Measurements from ENCODE around the gene DDX19B. TPM values are rescaled to one million over a fixed set of nuclear protein-coding genes. Genes with fewer than 3 reads are reported as not detected.

The DDX19B gene
- total RNA-seq, 1 experiment from 2014 or later, result 38.4 TPM

- no peak for TF ChIP-seq RELA (CRISPR knock-in tag; IDR thresholded peaks at IDR 0.05; ENCODE audit: borderline replicate concordance)
These were observed 43.0 kb downstream of the DDX19B start (continued) for GRCh38 chr16:70342016-70342415.

DNA sequence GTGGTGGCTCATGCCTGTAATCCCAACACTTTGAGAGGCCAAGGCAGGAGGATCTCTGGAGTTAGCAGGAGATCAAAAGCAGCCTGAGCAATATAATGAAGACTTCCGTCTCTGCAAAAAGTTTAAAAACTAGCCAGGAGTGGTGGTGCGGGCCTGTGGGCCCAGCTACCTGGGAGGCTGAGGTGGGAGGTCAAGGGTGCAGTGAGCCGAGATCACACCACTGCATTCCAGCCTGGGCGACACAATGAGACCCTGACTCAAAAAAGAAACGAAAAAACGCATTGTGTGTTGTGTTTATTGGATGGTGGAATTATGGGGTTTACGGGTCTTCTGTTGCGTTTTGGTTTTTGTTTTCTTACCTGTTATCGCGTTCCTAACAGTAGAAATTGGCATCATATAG is 46.9 kb downstream of the DDX19B start:
- Mint-ChIP-seq H3K4me1 (peaks cover 24% of the 10 kb centered on the region), H3K27ac (peak overlapping the region; percentile 89), H3K9me3 (no peaks in the 10 kb centered on the region), H3K4me3 (peak overlapping the region; percentile 94), H3K27me3 (ENCODE audit: low read depth) (no peaks in the 10 kb centered on the region), H3K36me3 (peaks cover 9% of the 10 kb centered on the region)
- DNase-seq (ENCODE audit: low spot score), result no peak
- ATAC-seq, result no peak
- TF ChIP-seq NR1H2 (CRISPR knock-in tag; IDR thresholded peaks at IDR 0.05), result no peak
- TF ChIP-seq ETV6 (CRISPR knock-in tag; IDR thresholded peaks at IDR 0.05), result no peak
- TF ChIP-seq, protein P1, sequence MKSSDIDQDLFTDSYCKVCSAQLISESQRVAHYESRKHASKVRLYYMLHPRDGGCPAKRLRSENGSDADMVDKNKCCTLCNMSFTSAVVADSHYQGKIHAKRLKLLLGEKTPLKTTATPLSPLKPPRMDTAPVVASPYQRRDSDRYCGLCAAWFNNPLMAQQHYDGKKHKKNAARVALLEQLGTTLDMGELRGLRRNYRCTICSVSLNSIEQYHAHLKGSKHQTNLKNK (CRISPR knock-in tag; IDR thresholded peaks at IDR 0.05), result no peak
- 0 out of 2 replicates have a peak, but pooled peaks have one; percentile 21 for TF ChIP-seq USF1 (CRISPR knock-in tag; IDR thresholded peaks at IDR 0.05)
- TF ChIP-seq, protein P2, sequence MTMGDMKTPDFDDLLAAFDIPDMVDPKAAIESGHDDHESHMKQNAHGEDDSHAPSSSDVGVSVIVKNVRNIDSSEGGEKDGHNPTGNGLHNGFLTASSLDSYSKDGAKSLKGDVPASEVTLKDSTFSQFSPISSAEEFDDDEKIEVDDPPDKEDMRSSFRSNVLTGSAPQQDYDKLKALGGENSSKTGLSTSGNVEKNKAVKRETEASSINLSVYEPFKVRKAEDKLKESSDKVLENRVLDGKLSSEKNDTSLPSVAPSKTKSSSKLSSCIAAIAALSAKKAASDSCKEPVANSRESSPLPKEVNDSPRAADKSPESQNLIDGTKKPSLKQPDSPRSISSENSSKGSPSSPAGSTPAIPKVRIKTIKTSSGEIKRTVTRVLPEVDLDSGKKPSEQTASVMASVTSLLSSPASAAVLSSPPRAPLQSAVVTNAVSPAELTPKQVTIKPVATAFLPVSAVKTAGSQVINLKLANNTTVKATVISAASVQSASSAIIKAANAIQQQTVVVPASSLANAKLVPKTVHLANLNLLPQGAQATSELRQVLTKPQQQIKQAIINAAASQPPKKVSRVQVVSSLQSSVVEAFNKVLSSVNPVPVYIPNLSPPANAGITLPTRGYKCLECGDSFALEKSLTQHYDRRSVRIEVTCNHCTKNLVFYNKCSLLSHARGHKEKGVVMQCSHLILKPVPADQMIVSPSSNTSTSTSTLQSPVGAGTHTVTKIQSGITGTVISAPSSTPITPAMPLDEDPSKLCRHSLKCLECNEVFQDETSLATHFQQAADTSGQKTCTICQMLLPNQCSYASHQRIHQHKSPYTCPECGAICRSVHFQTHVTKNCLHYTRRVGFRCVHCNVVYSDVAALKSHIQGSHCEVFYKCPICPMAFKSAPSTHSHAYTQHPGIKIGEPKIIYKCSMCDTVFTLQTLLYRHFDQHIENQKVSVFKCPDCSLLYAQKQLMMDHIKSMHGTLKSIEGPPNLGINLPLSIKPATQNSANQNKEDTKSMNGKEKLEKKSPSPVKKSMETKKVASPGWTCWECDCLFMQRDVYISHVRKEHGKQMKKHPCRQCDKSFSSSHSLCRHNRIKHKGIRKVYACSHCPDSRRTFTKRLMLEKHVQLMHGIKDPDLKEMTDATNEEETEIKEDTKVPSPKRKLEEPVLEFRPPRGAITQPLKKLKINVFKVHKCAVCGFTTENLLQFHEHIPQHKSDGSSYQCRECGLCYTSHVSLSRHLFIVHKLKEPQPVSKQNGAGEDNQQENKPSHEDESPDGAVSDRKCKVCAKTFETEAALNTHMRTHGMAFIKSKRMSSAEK (CRISPR knock-in tag; IDR thresholded peaks at IDR 0.05; ENCODE audit: borderline replicate concordance), result no peak
- POLR2A ChIA-PET, result interaction anchor here (0.8 to 1.4 kb wide), 3 partner anchors 34 to 57 kb away, joined by 3 to 8 read pairs (median 4); partner anchors contain the start of gene AARS1
- CTCF ChIA-PET, result interaction anchor here (0.9 to 1.5 kb wide), 4 partner anchors 14 to 57 kb away, joined by 3 to 6 read pairs (median 3); partner anchors contain the start of gene AARS1

- Mint-ChIP-seq H3K4me1 (peaks cover 13% of the 10 kb centered on the region), H3K4me3 (no peak overlapping the region), H3K9me3 (no peaks in the 10 kb centered on the region), H3K27me3 (ENCODE audit: low read depth) (no peaks in the 10 kb centered on the region), H3K27ac (no peak overlapping the region), H3K36me3 (peaks cover 15% of the 10 kb centered on the region)
- ChIA-PET CTCF (no interaction called here), POLR2A (no interaction called here)
- DNase-seq (ENCODE audit: low spot score), result no peak
- no peak for ATAC-seq
- TF ChIP-seq EMX1 (CRISPR knock-in tag; IDR thresholded peaks at IDR 0.05), result no peak
- TF ChIP-seq ESRRA (CRISPR knock-in tag; IDR thresholded peaks at IDR 0.05; ENCODE audit: borderline replicate concordance), result no peak
- TF ChIP-seq GTF2I (CRISPR knock-in tag; conservative IDR thresholded peaks at IDR 0.05), result no peak
- TF ChIP-seq, protein P3, sequence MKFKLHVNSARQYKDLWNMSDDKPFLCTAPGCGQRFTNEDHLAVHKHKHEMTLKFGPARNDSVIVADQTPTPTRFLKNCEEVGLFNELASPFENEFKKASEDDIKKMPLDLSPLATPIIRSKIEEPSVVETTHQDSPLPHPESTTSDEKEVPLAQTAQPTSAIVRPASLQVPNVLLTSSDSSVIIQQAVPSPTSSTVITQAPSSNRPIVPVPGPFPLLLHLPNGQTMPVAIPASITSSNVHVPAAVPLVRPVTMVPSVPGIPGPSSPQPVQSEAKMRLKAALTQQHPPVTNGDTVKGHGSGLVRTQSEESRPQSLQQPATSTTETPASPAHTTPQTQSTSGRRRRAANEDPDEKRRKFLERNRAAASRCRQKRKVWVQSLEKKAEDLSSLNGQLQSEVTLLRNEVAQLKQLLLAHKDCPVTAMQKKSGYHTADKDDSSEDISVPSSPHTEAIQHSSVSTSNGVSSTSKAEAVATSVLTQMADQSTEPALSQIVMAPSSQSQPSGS (CRISPR knock-in tag; IDR thresholded peaks at IDR 0.05; ENCODE audit: borderline replicate concordance, low read depth), result no peak
- TF ChIP-seq TP53 (CRISPR knock-in tag; IDR thresholded peaks at IDR 0.05), result no peak
- no peak for TF ChIP-seq ZNF317 (CRISPR knock-in tag; IDR thresholded peaks at IDR 0.05; ENCODE audit: borderline replicate concordance, low read depth)
- TF ChIP-seq SP1 (CRISPR knock-in tag; conservative IDR thresholded peaks at IDR 0.05), result no peak
- no peak for TF ChIP-seq ARID4B (CRISPR knock-in tag; IDR thresholded peaks at IDR 0.05; ENCODE audit: borderline replicate concordance)
- no peak for TF ChIP-seq ZSCAN18 (CRISPR knock-in tag; IDR thresholded peaks at IDR 0.05)
- no peak for TF ChIP-seq USF1 (CRISPR knock-in tag; IDR thresholded peaks at IDR 0.05)
- TF ChIP-seq TEAD4 (CRISPR knock-in tag; IDR thresholded peaks at IDR 0.05), result no peak
- no peak for TF ChIP-seq GRHL2 (CRISPR knock-in tag; IDR thresholded peaks at IDR 0.05; ENCODE audit: insufficient replicate concordance, severe bottlenecking)
- no peak for TF ChIP-seq ZNF416 (CRISPR knock-in tag; IDR thresholded peaks at IDR 0.05)
These were observed 50.0 kb downstream of the DDX19B start for GRCh38 chr16:70348991-70349390.

Data from WTC11 (cell line).